ENCODE measurements around the gene FMC1. TPM values are rescaled to one million over a fixed set of nuclear protein-coding genes. Genes with fewer than 3 reads are reported as not detected.
A peak's percentile ranks its signal among the peaks of the same experiment; 100 is the strongest.

The FMC1 gene
- total and polyA plus RNA-seq, 2 experiments from 2014 or later, result 10.9 to 129 TPM

GRCh38 chr7:139358541-139359365 lies 17.6 kb downstream of the FMC1 start:
- peak overlapping the region; percentile 97 for H3K27ac ChIP-seq
- H3K9me3 ChIP-seq (ENCODE audit: low read depth), result no peaks in the 10 kb centered on the region
- H3K4me1 ChIP-seq (ENCODE audit: low read depth), result peaks cover 22% of the 10 kb centered on the region
- H3K27me3 ChIP-seq, result no peaks in the 10 kb centered on the region
- DNase-seq (ENCODE audit: low read depth in 1 of 2, low spot score in 1 of 2), result peak in 1 of 2 donors; percentile 46
- H3K36me3 ChIP-seq, result no peaks in the 10 kb centered on the region
- peak overlapping the region; percentile 72 for H3K4me3 ChIP-seq
- TF ChIP-seq CTCF (IDR thresholded peaks at IDR 0.05; ENCODE audit: low read depth, low read length), result no peak

GRCh38 chr7:139359366-139360209 lies 18.5 kb downstream of the FMC1 start, which contains the start of gene LUC7L2:
Gene LUC7L2, plus strand, starts transcription at chr7:139359894. Its CDS starts 368 bp downstream, at chr7:139360262.
- H3K4me3 ChIP-seq, result peak within 1 kb of the TSS; percentile 72
- no peak for TF ChIP-seq CTCF (IDR thresholded peaks at IDR 0.05; ENCODE audit: low read depth, low read length)
- no peaks in the 10 kb centered on the region for H3K27me3 ChIP-seq
- peak within 1 kb of the TSS; percentile 97 for H3K27ac ChIP-seq
- DNase-seq (ENCODE audit: low read depth in 1 of 2, low spot score in 1 of 2), result peak; percentile 99 to 100
- no peaks in the 10 kb centered on the region for H3K36me3 ChIP-seq
- peaks cover 22% of the 10 kb centered on the region for H3K4me1 ChIP-seq (ENCODE audit: low read depth)
- no peaks in the 10 kb centered on the region for H3K9me3 ChIP-seq (ENCODE audit: low read depth)

- no peak for TF ChIP-seq CTCF (IDR thresholded peaks at IDR 0.05; ENCODE audit: low read depth, low read length)
- Histone ChIP-seq H3K27ac (peak overlapping the region; percentile 97), H3K36me3 (peaks cover 7% of the 10 kb centered on the region), H3K4me1 (ENCODE audit: low read depth) (peaks cover 22% of the 10 kb centered on the region), H3K4me3 (peak overlapping the region; percentile 72), H3K27me3 (no peaks in the 10 kb centered on the region), H3K9me3 (ENCODE audit: low read depth) (no peaks in the 10 kb centered on the region)
- peak; percentile 96 to 98 for DNase-seq (ENCODE audit: low read depth in 1 of 2, low spot score in 1 of 2)
Measured at GRCh38 chr7:139360210-139360947, 19.2 kb downstream of the FMC1 start.

GRCh38 chr7:139360948-139361307 lies 19.8 kb downstream of the FMC1 start:
- Histone ChIP-seq H3K27ac (peak overlapping the region; percentile 97), H3K4me1 (ENCODE audit: low read depth) (peaks cover 22% of the 10 kb centered on the region), H3K27me3 (no peaks in the 10 kb centered on the region), H3K4me3 (peak overlapping the region; percentile 72), H3K36me3 (peaks cover 11% of the 10 kb centered on the region), H3K9me3 (ENCODE audit: low read depth) (no peaks in the 10 kb centered on the region)
- no peak for TF ChIP-seq CTCF (IDR thresholded peaks at IDR 0.05; ENCODE audit: low read depth, low read length)
- no peak for DNase-seq (ENCODE audit: low read depth in 1 of 2, low spot score in 1 of 2)

GRCh38 chr7:139361523-139361922 lies 20.4 kb downstream of the FMC1 start:
- TF ChIP-seq CTCF (IDR thresholded peaks at IDR 0.05; ENCODE audit: low read depth, low read length), result no peak
- Histone ChIP-seq H3K4me3 (peak overlapping the region; percentile 72), H3K4me1 (ENCODE audit: low read depth) (peaks cover 22% of the 10 kb centered on the region), H3K27me3 (no peaks in the 10 kb centered on the region), H3K36me3 (peaks cover 13% of the 10 kb centered on the region), H3K9me3 (ENCODE audit: low read depth) (no peaks in the 10 kb centered on the region), H3K27ac (peak overlapping the region; percentile 97)
- DNase-seq (ENCODE audit: low read depth in 1 of 2, low spot score in 1 of 2), result no peak

Data from cardiac muscle cell (in vitro differentiated cells and primary cell).